DOHH2 (cell line): ENCODE results near the gene WNT9B.

Experiments used
- H3F3A ChIP-seq: fragments of 200-600 bp; sonication (generic), shearing (Covaris generic); 2 replicates; pipeline ENCODE4 v1.6.0; 2016; ENCODE audit warnings: antibody characterized with exemption, mild to moderate bottlenecking; ENCODE audit not compliant: control insufficient read depth, insufficient read depth
- H3K27ac ChIP-seq: fragments of 200-600 bp; sonication (generic); 2 replicates; pipeline ENCODE4 v1.5.1; 2014; ENCODE audit warnings: low read depth, mild to moderate bottlenecking, low read length, moderate library complexity
- H3K27me3 ChIP-seq: fragments of 200-600 bp; sonication (generic); 2 replicates; pipeline ENCODE4 v1.6.1; 2014; ENCODE audit warnings: mild to moderate bottlenecking, low read length, mixed read lengths; ENCODE audit not compliant: control insufficient read depth
- H3K36me3 ChIP-seq: fragments of 200-600 bp; sonication (generic); 2 replicates; pipeline ENCODE4 v1.6.1; 2014; ENCODE audit warnings: mild to moderate bottlenecking, low read length, moderate library complexity, mixed read lengths; ENCODE audit not compliant: control insufficient read depth
- H3K4me1 ChIP-seq: fragments of 200-600 bp; sonication (generic); 2 replicates; pipeline ENCODE4 v1.6.1; 2014; ENCODE audit warnings: mild to moderate bottlenecking, low read length, mixed read lengths; ENCODE audit not compliant: control insufficient read depth
- H3K4me2 ChIP-seq: fragments of 200-600 bp; sonication (generic); 2 replicates; pipeline ENCODE4 v1.6.0; 2014; ENCODE audit warnings: mild to moderate bottlenecking, low read length, moderate library complexity
- H3K4me3 ChIP-seq: fragments of 200-600 bp; sonication (generic); 2 replicates; pipeline ENCODE4 v1.5.1; 2014; ENCODE audit warnings: mild to moderate bottlenecking, low read length, mixed read lengths
- H3K79me2 ChIP-seq: fragments of 200-600 bp; sonication (generic); 2 replicates; pipeline ENCODE4 v1.6.1; 2014; ENCODE audit warnings: mild to moderate bottlenecking, low read length, mixed read lengths; ENCODE audit not compliant: control insufficient read depth
- H3K9me2 ChIP-seq: fragments of 200-600 bp; sonication (generic); replicated peaks from 2 replicates; pipeline ENCODE4 v1.6.1; 2014; ENCODE audit warnings: mild to moderate bottlenecking, low read length, mixed read lengths; ENCODE audit not compliant: control insufficient read depth
- H3K9me3 ChIP-seq: fragments of 200-600 bp; sonication (generic); 2 replicates; pipeline ENCODE4 v1.6.1; 2014; ENCODE audit warnings: antibody characterized with exemption, low read length, mixed read lengths; ENCODE audit not compliant: control insufficient read depth, insufficient read depth
- H4K20me1 ChIP-seq: fragments of 200-600 bp; sonication (generic); 2 replicates; pipeline ENCODE4 v1.6.0; 2014; ENCODE audit warnings: low read depth, mild to moderate bottlenecking, antibody characterized with exemption, low read length, moderate library complexity; ENCODE audit not compliant: control insufficient read depth, insufficient read depth
- CTCF ChIP-seq: fragments of 200-600 bp; sonication (generic); IDR thresholded peaks from one replicate; pipeline ENCODE4 v1.5.1; 2014; ENCODE audit warnings: antibody characterized with exemption, mild to moderate bottlenecking, low read depth, low read length; ENCODE audit not compliant: poor library complexity, severe bottlenecking
- EZH2phosphoT487 ChIP-seq: fragments of 200-600 bp; sonication (generic); IDR thresholded peaks from 2 replicates; pipeline ENCODE4 v1.6.1; 2017; ENCODE audit warnings: borderline replicate concordance, mild to moderate bottlenecking, antibody characterized with exemption, low read length, moderate library complexity, mixed read lengths

WNT9B gene

DNA sequence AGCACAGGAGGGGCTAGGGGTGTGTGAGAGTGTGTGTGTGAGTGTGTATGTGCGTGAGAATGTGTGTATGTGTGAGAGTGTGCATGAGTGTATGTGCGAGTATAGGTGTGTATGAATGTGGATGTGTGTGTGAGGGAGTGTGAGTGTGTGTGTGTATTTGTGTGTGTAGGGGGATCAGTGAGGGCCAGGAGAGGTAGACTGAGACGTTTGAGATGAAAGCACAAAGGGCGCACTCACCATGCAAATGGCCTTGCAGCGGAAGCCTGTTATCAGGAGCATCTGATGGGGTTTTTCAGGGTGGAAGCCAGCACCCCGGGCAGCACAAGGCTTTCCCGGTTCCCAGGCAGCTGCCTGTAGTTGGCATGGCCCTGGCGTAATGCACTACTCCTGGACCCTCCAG lies 14.9 kb downstream of the WNT9B start:
- H3K4me2 ChIP-seq, result no peak overlapping the region

DNA sequence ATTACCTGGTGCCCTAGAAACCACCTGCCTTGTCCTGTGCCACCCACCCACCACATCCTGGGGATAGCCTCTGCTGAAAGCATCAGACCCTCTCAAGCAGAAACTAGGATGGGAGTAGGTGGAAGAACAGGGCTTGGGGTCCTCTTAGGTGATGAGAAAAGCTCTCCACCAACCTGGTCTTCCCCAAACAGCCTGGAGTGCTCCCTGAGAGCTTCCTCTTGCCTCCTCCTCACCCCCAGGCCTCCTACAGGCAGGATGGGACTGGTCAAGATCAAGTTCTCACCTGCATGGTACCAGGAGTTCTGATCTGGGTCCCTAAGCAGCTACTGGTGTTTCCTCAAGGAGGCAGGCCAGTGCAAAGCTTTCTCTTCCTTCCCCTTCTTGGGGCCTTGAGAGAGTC lies 15.4 kb downstream of the WNT9B start:
- H3K27ac ChIP-seq, result no peak overlapping the region
- no peaks in the 10 kb centered on the region for H3K9me3 ChIP-seq
- no peaks in the 10 kb centered on the region for H3F3A ChIP-seq
- H4K20me1 ChIP-seq, result no peaks in the 10 kb centered on the region
- H3K79me2 ChIP-seq, result no peaks in the 10 kb centered on the region
- no peak overlapping the region for H3K4me2 ChIP-seq
- no peaks in the 10 kb centered on the region for H3K9me2 ChIP-seq
- no peaks in the 10 kb centered on the region for H3K36me3 ChIP-seq
- H3K27me3 ChIP-seq, result peaks cover 7% of the 10 kb centered on the region
- no peak overlapping the region for H3K4me3 ChIP-seq
- no peaks in the 10 kb centered on the region for H3K4me1 ChIP-seq
- no peak for TF ChIP-seq EZH2phosphoT487

More for the DNA sequence above, 14.9 kb downstream of the WNT9B start:
- no peak overlapping the region for H3K27ac ChIP-seq
- no peak overlapping the region for H3K4me3 ChIP-seq
- no peaks in the 10 kb centered on the region for H3K9me3 ChIP-seq
- no peaks in the 10 kb centered on the region for H3K36me3 ChIP-seq
- TF ChIP-seq CTCF (no peak), EZH2phosphoT487 (no peak)
- H3K9me2 ChIP-seq, result no peaks in the 10 kb centered on the region
- peaks cover 10% of the 10 kb centered on the region for H3K27me3 ChIP-seq
- H4K20me1 ChIP-seq, result no peaks in the 10 kb centered on the region
- no peaks in the 10 kb centered on the region for H3K4me1 ChIP-seq
- no peaks in the 10 kb centered on the region for H3K79me2 ChIP-seq
- no peaks in the 10 kb centered on the region for H3F3A ChIP-seq

DNA sequence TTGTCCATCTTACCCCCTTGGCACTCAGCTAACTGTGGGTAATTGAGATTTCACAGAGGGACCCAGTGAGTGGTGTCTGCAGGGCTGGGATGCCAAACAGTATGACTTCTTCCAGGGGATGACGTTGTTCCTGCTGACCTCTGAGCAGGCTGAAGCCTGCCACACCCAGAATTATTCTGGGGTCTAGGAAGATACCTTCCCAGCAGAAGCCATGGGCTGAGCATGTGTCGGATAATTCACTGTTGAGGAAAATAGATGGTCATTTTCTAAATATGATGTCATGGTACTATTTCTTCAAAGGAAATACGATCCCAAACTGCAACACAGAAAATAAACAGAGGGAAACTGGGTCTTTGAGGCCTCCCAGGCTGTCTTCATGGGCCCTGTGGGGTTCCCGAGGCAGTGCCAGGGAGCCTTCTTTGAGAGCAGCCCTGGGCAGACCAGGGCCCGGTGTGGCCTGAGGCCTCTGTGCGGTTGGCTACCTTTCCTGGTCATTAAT lies 17.4 kb downstream of the WNT9B start:
- Histone ChIP-seq H3K9me3 (no peaks in the 10 kb centered on the region), H4K20me1 (no peaks in the 10 kb centered on the region), H3K27me3 (peaks cover 7% of the 10 kb centered on the region), H3K79me2 (no peaks in the 10 kb centered on the region), H3K27ac (no peak overlapping the region), H3K4me3 (no peak overlapping the region), H3K36me3 (no peaks in the 10 kb centered on the region), H3K4me1 (no peaks in the 10 kb centered on the region), H3K4me2 (no peak overlapping the region), H3F3A (no peaks in the 10 kb centered on the region), H3K9me2 (no peaks in the 10 kb centered on the region)
- no peak for TF ChIP-seq CTCF
- TF ChIP-seq EZH2phosphoT487, result no peak

- TF ChIP-seq EZH2phosphoT487, result no peak
- TF ChIP-seq CTCF, result no peak
- Histone ChIP-seq H3K36me3 (no peaks in the 10 kb centered on the region), H3K4me3 (no peak overlapping the region), H3K9me2 (no peaks in the 10 kb centered on the region), H4K20me1 (no peaks in the 10 kb centered on the region), H3F3A (no peaks in the 10 kb centered on the region), H3K9me3 (no peaks in the 10 kb centered on the region), H3K4me2 (no peak overlapping the region), H3K27me3 (peaks cover 7% of the 10 kb centered on the region), H3K4me1 (no peaks in the 10 kb centered on the region), H3K27ac (no peak overlapping the region), H3K79me2 (no peaks in the 10 kb centered on the region)
Measured at GRCh38 chr17:46869296-46869695, 17.9 kb downstream of the WNT9B start.
